ENCODE measurements around the gene HS1BP3.

Gene HS1BP3

GRCh38 chr2:20588918-20589871 is 61.7 kb downstream of the HS1BP3 start:
- H3K4me3 ChIP-seq (ENCODE audit: low read depth, low read length): no peak overlapping the region

- no peak overlapping the region for H3K4me3 ChIP-seq (ENCODE audit: low read depth, low read length)
Observed at GRCh38 chr2:20585710-20586594, 64.9 kb downstream of the HS1BP3 start.

- no peak overlapping the region for H3K4me3 ChIP-seq (ENCODE audit: low read depth, low read length)
Observed at GRCh38 chr2:20585359-20585709, 65.6 kb downstream of the HS1BP3 start.

- no peak overlapping the region for H3K4me3 ChIP-seq (ENCODE audit: low read depth, low read length)
Observed at GRCh38 chr2:20584399-20585358, 66.2 kb downstream of the HS1BP3 start.

GRCh38 chr2:20584045-20584398 is 66.9 kb downstream of the HS1BP3 start:
- no peak overlapping the region for H3K4me3 ChIP-seq (ENCODE audit: low read depth, low read length)

GRCh38 chr2:20583425-20583881 is 67.4 kb downstream of the HS1BP3 start:
- no peak overlapping the region for H3K4me3 ChIP-seq (ENCODE audit: low read depth, low read length)

GRCh38 chr2:20582600-20583221 is 68.2 kb downstream of the HS1BP3 start:
- no peak overlapping the region for H3K4me3 ChIP-seq (ENCODE audit: low read depth, low read length)

- no peak overlapping the region for H3K4me3 ChIP-seq (ENCODE audit: low read depth, low read length)
Observed at GRCh38 chr2:20580690-20581437, 70.0 kb downstream of the HS1BP3 start.

GRCh38 chr2:20579866-20580265 is 71.0 kb downstream of the HS1BP3 start:
- H3K4me3 ChIP-seq (ENCODE audit: low read depth, low read length): no peak overlapping the region

- H3K4me3 ChIP-seq (ENCODE audit: low read depth, low read length): no peak overlapping the region
Observed at GRCh38 chr2:20578895-20579825, 71.7 kb downstream of the HS1BP3 start.

- no peak overlapping the region for H3K4me3 ChIP-seq (ENCODE audit: low read depth, low read length)
Observed at GRCh38 chr2:20578266-20578894, 72.5 kb downstream of the HS1BP3 start.

GRCh38 chr2:20577495-20578235 is 73.2 kb downstream of the HS1BP3 start:
- H3K4me3 ChIP-seq (ENCODE audit: low read depth, low read length): no peak overlapping the region

- H3K4me3 ChIP-seq (ENCODE audit: low read depth, low read length): no peak overlapping the region
Observed at GRCh38 chr2:20576598-20577115, 74.2 kb downstream of the HS1BP3 start.

- H3K4me3 ChIP-seq (ENCODE audit: low read depth, low read length): no peak overlapping the region
Observed at GRCh38 chr2:20575935-20576597, 74.8 kb downstream of the HS1BP3 start.

- no peak overlapping the region for H3K4me3 ChIP-seq (ENCODE audit: low read depth, low read length)
Observed at GRCh38 chr2:20575414-20575813, 75.5 kb downstream of the HS1BP3 start.

- H3K4me3 ChIP-seq (ENCODE audit: low read depth, low read length): no peak overlapping the region
Observed at GRCh38 chr2:20574930-20575329, 76.0 kb downstream of the HS1BP3 start.

Data from iPS-11a (cell line).